GM18951 (cell line): ENCODE measurements around the gene PLXNA4.

Source experiments
- POLR2A ChIP-seq: IDR thresholded peaks from 4 replicates; pipeline ENCODE4 v1.6.1; 2011; ENCODE audit warnings: mild to moderate bottlenecking; ENCODE audit not compliant: insufficient read length, insufficient read depth; ENCODE audit errors: extremely low read depth
- in situ Hi-C: fragments of 300-500 bp; cut with MboI; formaldehyde crosslinking; loops from one replicate; pipeline ENCODE4 v1.12.0; 2022; ENCODE audit warnings: low sequenced_read_pairs, mixed read lengths, inconsistent platforms; ENCODE audit not compliant: unreplicated experiment

PLXNA4 gene

DNA sequence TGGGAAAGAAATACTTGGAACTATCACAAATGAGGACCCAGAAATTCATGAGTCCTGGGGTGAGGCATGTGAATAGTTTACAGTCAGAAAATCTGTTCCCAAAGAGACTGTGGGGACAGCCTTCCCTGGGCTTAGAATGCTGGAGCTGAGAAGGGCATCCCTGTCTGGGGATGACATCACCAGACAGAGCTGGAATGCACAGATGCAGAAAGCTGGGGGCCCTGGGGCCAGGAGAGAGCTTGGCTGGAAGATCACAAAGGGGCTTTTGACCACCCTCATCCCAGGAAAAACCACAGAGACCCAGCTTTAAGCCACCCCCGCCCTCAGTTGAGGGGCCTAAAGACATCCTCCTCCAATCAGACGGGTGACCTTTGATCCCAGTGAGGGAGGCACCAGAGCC lies 264.5 kb downstream of the PLXNA4 start:
- in situ Hi-C loops, result loop anchor here (10.0 kb wide), 1 partner anchor 263 kb away; the partner anchor contains the start of gene PLXNA4
- TF ChIP-seq POLR2A, result no peak

DNA sequence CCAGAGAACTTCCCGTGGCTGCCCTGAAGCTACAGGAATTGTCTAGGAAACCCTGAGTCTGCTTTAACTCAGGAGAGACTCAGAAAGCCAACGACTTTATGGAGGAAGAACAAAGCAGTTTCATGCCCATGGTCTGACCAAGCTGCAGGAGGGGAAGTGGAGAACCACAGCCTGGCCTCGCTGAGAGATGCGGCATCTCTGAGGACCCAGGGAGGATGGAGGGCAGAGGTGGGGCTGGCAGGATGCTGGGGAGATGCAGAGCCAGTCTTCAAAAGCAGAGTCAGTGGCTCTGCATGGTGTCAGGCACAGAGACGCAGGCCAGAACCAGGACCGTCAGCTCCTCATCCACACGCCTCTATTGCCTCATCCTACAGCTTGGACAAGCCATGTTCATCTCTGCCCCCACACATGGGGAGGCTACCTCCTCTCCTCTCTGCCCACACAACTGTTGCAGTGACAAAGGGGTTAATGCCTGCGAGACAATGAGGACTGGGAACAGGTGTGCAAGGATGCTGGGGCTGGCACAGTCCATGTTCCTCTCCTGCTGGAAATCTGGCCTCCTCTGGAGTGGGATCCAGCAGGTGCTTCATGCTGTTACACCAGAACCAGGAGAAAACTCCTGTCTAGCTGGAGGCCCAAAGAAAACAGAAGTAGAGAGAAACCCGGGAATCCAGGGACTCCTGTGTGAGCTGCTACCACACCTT lies 267.0 kb downstream of the PLXNA4 start:
- no peak for TF ChIP-seq POLR2A
- in situ Hi-C loops, result no loop called here

DNA sequence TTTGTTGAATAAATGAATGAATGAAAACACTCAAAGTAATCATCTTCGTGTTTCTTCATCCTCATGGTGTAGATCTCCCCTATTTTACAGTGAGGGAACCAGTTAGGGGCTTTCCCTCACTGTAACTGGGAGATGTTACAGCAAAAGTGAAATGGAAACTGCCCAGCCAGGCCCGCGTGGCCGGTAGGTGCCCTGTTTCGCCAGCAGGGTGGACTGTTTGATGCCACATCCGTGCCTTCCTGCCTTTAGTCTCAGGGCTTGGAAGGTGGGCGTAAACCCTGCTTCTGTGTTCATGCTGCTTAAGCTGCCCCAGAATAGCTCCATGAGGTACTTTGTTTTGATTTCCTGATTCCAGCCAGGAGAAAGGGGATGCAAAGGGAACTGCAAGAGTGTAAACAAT lies 268.8 kb downstream of the PLXNA4 start:
- in situ Hi-C loops, result no loop called here

DNA sequence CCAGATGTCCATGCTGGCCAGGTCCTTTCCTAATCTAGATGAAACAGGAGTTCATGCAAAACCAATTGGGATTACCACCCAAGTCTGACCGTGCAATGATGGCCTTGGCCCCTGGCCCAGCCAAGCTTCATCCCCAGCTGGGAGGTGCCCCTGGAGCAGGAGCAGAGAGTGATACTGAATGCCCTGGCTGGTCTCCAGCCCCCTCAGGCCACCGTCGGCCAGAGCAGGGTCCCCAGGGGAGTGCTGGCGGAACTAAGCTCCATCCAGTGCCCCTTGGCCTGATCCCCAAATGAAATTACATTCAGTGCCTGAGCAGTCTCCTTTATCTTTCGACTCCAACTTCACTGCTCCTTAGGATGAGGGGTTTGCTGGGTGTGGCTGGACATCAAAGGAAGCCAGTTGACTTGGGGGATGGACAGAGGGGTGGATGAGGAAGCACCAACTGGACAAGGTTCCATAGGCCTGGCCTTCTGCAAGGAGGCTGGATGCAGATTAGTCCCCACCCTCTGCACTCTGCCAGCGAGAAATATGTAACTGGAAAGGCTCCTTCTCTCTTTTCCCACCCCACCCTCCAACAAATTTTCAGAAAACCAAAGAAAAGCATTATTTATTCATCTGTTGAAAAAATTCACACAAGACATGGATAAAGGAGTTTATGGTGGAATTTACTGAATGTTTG lies 275.5 kb downstream of the PLXNA4 start:
- in situ Hi-C loops, result no loop called here

More for the DNA sequence above, 268.8 kb downstream of the PLXNA4 start:
- no peak for TF ChIP-seq POLR2A

DNA sequence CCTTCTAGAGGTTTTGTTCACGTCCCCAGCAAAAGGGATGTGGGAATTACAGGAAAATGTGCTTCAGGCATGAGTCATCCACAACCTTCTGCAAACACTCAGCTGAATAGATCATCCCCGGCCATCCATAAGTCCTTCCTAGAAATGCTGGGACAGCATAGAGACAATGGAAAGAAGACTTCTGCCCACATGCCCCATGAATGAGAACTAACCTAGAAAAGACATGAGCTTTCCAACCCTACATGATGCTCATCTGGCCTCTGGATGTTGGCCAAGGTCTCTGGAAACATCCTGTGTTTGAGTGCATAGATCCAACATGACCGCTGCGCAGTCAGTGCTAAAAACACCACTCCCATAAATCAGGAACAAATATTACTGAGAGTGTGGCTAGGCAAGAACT lies 277.5 kb downstream of the PLXNA4 start:
- no peak for TF ChIP-seq POLR2A
- in situ Hi-C loops, result no loop called here

More for the DNA sequence above, 275.5 kb downstream of the PLXNA4 start:
- no peak for TF ChIP-seq POLR2A

DNA sequence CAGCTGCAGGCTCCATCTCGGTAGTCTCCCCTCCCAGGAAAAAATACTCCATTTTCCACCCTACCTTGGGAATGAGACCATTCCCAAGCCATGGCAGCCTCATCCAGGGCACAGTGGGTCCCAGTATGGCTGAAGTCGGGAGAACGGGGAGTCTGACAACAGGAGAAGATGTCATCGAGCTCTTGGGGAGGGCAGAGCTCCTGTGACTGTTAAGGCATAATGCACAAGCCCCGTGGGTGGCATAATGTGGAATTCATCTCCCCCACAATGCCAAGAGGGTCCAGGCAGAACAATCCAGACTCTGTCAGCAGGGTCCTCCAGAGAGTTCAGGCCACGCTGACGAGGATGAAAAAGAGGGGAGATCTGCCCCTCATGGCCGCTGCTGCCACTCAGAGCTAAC lies 279.4 kb downstream of the PLXNA4 start:
- in situ Hi-C loops, result no loop called here
- TF ChIP-seq POLR2A, result no peak

DNA sequence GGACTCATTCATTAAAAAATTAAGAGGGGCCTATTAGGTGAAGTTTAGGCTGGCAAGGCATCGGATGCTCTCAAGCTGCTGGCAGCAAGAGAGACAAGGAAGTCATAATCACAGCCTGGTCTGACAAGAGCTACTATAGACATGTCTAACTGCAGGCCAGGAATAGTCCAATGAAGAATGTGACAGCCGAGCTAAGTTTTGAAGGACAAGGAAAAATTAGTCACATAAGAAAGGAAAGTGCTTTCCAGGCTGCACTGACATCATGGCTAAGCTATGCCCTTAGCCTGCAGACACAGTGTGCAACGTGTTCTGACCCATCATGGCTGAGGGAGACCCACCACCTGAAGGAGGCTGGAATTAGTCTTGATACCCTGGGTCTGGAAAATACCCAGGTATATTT lies 281.1 kb downstream of the PLXNA4 start:
- no peak for TF ChIP-seq POLR2A
- in situ Hi-C loops, result no loop called here

DNA sequence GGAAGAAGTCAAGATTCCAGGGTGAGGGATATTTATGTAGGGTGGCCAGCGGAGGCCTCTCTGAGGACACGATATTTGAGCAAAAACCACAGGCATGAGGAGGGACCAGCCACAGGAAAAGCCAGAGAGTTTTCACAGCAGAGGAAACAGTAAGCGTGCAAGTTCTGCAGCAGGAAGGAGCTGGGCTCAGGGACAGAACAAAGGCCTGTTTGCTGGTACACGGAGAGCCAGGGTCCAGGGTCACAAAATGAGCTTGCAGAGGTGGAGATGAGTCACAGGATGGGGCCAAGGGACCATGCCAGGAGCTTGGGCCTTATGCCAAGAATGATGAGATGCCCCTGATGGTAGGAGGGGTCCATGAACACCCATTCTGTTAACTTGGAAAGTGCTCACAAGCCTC lies 283.5 kb downstream of the PLXNA4 start:
- in situ Hi-C loops, result no loop called here
- no peak for TF ChIP-seq POLR2A

DNA sequence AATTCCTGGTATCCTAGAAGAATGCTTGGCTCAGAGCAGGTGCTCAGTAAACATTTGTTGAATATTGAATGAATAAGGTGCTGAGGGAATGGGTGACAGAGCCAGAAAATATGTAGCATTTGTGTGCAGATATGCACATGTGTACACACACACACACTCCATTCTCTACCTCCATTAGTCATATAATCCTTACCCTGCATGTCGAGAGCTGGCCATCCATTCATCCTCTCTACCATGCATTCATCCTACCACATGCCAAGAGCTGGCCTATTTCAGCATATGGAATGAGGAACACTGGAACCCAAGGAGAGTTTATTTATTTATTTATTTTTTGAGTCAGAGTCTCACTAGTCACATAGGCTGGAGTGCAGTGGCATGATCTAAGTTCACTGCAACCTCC lies 284.8 kb downstream of the PLXNA4 start:
- in situ Hi-C loops, result no loop called here
- no peak for TF ChIP-seq POLR2A

DNA sequence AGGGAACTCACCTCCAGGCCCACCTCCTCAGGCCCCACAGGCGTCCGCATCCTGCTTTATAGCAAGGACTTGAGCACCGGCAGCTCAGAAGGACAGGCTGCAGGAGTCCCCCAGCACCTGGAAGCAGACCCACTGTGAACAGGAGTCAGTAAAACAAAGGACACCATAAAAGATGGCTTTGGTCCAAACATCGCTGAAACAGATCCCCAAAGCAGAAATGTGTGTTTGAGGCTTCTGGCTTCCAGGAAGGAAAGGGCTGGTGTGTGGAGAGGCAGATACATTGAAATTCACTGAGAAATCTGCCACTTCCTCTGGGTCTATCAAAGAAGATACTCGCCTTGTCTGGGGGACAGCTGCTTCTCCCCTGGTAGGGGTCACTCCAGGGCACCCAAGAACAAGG lies 286.2 kb downstream of the PLXNA4 start:
- no peak for TF ChIP-seq POLR2A
- in situ Hi-C loops, result no loop called here

DNA sequence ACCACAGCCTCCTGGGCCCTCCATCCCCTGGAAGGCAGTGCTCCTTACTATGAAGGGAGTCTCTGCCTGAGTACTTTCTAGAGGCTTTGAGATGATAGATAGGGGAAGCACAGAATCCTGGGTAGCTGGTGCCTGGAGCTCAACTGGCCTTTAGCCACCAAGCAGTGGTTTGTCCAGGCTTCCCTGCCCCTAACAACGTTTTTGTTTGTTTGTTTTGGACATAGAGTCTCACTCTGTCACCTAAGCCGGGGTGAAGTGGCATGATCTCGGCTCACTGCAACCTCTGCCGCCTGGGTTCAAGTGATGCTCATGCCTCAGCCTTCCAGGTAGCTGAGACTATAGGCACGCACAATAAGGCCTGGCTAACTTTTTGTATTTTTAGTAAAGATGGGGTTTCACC lies 289.4 kb downstream of the PLXNA4 start:
- in situ Hi-C loops, result no loop called here

DNA sequence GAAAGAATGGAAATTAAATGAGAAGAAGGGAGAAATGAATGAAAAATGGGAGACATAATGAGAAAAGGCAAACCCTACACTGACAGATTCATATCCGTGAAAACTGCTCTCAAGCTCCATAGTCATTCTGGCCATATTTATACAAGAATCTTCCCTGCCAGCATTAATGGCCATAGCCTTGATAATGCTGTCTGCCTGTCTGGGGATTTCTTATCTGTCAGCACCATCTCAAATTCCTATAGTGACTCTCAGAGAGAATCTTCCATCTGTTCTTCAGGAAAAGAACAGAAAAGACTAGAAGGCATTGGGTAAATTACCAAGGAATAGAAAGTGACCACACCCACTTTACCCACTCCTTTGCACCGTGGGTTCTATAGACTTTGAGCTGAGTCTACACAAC lies 295.9 kb downstream of the PLXNA4 start:
- no peak for TF ChIP-seq POLR2A
- in situ Hi-C loops, result no loop called here

More for the DNA sequence above, 289.4 kb downstream of the PLXNA4 start:
- TF ChIP-seq POLR2A, result no peak

DNA sequence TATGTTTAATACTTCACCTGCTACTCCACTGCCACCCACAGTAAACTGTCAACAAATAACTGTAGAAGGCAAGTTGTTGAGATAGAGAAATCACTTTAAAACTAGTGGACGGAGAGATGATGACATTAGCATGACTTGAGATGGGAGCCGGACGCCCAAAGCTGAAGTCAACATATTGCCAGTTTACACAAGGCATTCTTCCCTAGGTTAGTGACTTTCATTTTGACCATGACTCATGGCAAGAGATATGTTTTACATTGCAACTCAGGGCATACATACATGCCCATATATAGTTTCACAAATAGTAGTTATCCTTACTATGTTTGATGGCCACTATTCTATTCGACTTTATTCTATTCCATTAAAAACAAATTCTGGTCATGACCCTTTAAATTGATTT lies 296.6 kb downstream of the PLXNA4 start:
- in situ Hi-C loops, result no loop called here
- no peak for TF ChIP-seq POLR2A
